Neural progenitor cell (in vitro differentiated cells): ENCODE results near the gene IGF2.

Experiments
- EZH2 ChIP-seq: fragments of 200-600 bp; sonication (generic); IDR thresholded peaks from 2 replicates; pipeline ENCODE4 v1.6.1; 2017; ENCODE audit warnings: antibody characterized with exemption, mild to moderate bottlenecking, moderate library complexity
- TF ChIP-seq, protein P1 (sequence below): fragments of 200-600 bp; sonication (generic); IDR thresholded peaks from 2 replicates; pipeline ENCODE4 v1.5.1; 2017; ENCODE audit warnings: antibody characterized with exemption, mild to moderate bottlenecking

GRCh38 chr11:2180789-2181370, 41.7 kb upstream of the IGF2 start:
- TF ChIP-seq, protein P1, sequence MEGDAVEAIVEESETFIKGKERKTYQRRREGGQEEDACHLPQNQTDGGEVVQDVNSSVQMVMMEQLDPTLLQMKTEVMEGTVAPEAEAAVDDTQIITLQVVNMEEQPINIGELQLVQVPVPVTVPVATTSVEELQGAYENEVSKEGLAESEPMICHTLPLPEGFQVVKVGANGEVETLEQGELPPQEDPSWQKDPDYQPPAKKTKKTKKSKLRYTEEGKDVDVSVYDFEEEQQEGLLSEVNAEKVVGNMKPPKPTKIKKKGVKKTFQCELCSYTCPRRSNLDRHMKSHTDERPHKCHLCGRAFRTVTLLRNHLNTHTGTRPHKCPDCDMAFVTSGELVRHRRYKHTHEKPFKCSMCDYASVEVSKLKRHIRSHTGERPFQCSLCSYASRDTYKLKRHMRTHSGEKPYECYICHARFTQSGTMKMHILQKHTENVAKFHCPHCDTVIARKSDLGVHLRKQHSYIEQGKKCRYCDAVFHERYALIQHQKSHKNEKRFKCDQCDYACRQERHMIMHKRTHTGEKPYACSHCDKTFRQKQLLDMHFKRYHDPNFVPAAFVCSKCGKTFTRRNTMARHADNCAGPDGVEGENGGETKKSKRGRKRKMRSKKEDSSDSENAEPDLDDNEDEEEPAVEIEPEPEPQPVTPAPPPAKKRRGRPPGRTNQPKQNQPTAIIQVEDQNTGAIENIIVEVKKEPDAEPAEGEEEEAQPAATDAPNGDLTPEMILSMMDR: no peak
- no peak for TF ChIP-seq EZH2
